Measurements from ENCODE around the gene CMSS1.

Gene CMSS1

DNA sequence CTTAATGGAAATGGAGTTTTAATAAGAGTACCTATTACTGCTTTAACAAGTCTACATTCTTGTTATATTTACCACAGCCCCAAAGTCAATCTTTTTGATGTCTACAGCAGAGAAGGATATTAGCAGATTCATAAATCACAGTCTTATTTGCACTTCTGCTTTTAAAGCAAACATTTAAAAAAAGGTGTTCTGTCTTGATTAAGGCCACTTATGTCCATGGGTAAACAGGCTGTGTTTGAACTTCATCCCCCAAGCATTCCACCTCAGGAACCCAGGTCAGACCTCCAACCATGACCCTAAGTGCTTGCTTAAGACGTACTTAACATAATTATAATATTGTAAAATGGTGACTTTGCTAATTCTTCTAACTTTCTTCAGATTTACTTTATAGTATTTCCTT is 113.4 kb downstream of the CMSS1 start:
- no peak overlapping the region for H3K4me3 ChIP-seq (ENCODE audit: low read depth, low read length)
- TF ChIP-seq, protein P1, sequence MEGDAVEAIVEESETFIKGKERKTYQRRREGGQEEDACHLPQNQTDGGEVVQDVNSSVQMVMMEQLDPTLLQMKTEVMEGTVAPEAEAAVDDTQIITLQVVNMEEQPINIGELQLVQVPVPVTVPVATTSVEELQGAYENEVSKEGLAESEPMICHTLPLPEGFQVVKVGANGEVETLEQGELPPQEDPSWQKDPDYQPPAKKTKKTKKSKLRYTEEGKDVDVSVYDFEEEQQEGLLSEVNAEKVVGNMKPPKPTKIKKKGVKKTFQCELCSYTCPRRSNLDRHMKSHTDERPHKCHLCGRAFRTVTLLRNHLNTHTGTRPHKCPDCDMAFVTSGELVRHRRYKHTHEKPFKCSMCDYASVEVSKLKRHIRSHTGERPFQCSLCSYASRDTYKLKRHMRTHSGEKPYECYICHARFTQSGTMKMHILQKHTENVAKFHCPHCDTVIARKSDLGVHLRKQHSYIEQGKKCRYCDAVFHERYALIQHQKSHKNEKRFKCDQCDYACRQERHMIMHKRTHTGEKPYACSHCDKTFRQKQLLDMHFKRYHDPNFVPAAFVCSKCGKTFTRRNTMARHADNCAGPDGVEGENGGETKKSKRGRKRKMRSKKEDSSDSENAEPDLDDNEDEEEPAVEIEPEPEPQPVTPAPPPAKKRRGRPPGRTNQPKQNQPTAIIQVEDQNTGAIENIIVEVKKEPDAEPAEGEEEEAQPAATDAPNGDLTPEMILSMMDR (IDR thresholded peaks at IDR 0.05; ENCODE audit: low read depth, low read length): no peak

DNA sequence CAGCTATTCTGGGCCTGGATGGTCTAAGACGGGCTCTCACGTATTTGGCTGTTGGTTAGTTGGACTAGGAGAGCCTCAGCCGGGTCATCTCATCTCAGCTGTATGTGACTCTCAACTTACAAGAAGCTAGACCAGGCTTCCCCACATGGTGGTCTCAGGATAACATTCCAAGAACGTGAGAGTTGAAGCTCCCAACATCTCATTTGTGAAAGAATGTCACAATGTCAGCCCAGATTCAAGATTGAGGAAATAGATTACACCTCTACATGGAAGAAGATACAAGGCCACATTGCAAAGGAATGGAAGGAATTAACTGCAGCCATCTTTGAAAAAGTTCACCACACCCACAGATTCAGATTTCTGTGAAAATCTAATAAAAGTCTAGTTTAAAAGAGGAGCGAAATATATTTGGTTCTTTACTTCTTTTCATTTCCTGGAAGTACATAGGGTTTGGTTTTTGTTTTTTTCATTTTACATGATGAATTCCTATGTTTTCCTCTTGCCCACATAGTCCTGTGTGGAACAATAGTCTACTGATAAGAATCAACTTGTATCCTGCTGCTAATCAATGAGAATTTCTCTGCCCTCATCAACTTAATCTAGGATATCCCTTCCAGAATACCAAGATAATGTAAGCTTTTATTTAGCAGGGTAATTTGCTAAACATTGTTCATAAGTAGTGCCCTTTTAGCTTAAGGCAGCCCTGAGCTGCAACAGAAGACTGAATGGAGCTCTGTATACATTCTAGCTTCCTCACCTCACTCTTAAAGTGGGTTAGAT is 116.5 kb downstream of the CMSS1 start:
- no peak overlapping the region for H3K4me3 ChIP-seq (ENCODE audit: low read depth, low read length)
- TF ChIP-seq, protein P1 (IDR thresholded peaks at IDR 0.05; ENCODE audit: low read depth, low read length): no peak

DNA sequence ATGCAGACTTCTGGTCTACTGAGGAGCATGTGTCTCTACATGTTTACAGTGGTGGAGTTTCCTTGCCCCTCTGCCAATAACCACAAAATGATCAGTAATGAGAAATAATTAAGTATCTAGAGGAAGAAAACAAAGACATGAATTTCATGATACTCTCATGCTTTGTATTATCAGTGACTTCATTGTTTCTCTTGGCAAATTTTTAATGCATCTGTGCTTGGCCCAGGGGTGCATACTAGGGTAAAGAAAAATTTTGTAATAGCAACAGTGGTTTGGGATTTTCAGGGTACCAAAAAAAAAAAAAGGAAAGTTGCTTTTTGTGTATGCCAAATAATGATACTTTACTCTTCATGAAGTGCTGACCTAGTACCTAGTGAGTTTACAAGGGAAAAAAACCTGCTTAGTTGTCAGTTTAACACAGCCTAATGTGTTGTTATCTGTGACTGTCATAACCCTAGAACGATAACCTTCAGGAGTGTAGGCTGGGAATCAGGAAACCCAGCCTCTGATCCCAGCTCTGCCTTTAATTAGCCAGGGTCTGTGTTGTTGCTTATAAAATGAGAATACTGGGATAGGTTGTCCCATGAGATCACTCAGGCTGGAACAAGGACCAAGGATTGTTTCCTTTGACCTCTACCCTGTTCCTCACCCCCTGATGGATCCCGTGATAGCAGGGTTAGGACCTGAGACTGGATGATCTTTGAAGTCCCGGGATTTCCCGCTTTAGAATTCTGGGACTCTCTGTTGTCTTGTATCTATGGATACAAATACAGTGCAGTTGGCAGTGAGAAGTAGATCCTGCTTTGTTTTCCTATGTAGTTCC is 117.5 kb downstream of the CMSS1 start:
- TF ChIP-seq, protein P1 (IDR thresholded peaks at IDR 0.05; ENCODE audit: low read depth, low read length): no peak
- no peak overlapping the region for H3K4me3 ChIP-seq (ENCODE audit: low read depth, low read length)

- no peak overlapping the region for H3K4me3 ChIP-seq (ENCODE audit: low read depth, low read length)
- TF ChIP-seq, protein P1 (IDR thresholded peaks at IDR 0.05; ENCODE audit: low read depth, low read length): no peak
Measured at GRCh38 chr3:99938270-99938911, 120.7 kb downstream of the CMSS1 start.

- no peak overlapping the region for H3K4me3 ChIP-seq (ENCODE audit: low read depth, low read length)
- TF ChIP-seq, protein P1 (IDR thresholded peaks at IDR 0.05; ENCODE audit: low read depth, low read length): no peak
Measured at GRCh38 chr3:99939876-99940275, 122.2 kb downstream of the CMSS1 start.

DNA sequence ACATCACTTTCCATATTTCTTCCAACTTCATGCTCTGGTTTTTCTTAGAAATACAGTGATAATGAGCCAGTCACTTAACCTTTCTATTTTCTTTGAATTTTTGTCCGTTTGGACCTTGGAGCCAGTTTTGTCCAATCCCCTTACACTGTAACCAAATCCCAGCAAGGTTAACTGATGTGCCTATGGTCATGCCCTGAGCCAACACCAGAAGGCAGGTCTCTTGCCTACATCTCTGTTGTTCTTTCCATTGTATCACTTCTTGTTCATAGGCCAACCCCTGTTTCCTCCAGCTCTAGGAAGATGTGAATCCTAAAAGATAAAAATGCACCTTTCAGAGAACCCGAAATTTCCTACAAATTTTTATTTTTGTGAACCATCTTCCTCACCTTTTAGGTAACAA is 122.7 kb downstream of the CMSS1 start:
- TF ChIP-seq, protein P1 (IDR thresholded peaks at IDR 0.05; ENCODE audit: low read depth, low read length): no peak
- H3K4me3 ChIP-seq (ENCODE audit: low read depth, low read length): no peak overlapping the region

Data from WI38 (cell line).